GM19463 (cell line): ENCODE measurements around the gene SKI.
"Not testable (repeated sequence)": the region's sequence is repeated elsewhere in the genome, so short reads cannot be mapped to it uniquely, and the experiment has no call there.

Source experiments
- ATAC-seq: cut with Tn5 transposase; IDR thresholded peaks from one replicate; pipeline ENCODE4 v1.9.1; 2021; ENCODE audit warnings: mild to moderate bottlenecking, moderate library complexity; ENCODE audit not compliant: unreplicated experiment

The SKI gene

DNA sequence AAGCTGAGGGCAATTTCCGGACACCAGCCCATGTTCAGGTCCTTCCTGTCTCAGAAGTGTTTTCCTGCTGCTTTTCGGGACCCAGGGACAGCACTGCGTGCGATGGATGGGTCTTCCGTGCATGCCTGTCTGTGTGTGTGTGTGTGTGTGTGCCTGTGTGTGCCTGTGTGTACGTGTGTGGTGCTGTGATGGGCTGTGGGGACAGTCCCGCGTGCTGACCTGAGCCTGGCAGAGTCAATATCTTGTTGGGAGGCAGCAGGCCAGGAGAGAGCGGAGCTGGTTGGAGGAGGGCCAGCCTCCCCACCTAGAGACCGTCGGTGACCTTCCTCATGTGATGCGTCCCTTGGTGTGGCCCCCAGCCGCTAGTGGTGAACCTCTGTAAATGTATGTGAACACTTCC lies 13.7 kb downstream of the SKI start:
- ATAC-seq: no peak

DNA sequence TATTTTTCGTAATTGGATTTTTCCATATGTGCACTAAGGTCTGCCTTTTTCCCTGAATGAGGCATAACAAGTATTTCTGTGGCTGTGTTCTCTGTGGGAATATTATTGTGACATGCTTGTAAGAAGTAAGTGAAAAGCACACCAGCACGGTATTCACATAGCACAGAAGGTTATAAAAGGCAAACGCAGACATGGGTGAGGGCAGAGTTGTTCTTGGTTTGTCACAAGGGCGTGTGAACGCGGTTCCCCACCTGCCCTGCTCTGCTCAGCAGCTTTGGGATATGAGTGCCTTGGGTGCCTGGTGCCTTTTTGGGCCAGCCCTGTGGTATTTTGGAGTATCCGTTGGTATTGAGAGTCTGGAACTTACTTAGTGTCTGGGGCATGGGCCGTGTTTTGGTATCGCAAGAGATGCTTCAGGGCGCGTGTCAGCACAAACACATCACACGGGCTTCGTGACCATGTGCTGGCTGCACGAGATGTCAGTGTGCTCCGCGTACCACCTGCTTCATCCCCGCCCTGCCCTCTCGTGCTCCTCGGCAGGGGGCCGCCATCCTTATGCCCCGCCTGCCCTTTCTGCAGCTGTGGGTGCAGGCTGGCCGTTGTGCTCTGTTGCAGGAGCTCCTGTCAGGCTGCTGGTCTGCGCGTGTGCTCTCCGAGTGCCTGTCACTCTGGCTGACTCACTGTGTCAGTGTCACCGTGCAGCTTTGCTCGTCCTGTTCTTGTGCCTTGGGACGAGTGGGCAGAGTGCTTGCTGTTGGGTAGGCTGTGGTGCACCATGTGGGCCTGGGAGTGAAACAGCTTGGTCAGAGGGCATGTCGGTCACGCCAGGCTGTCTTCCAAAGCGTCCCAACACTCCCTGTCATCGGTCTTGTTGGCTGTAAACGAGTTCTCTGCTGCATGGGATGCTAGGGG lies 15.0 kb downstream of the SKI start:
- ATAC-seq: no peak

DNA sequence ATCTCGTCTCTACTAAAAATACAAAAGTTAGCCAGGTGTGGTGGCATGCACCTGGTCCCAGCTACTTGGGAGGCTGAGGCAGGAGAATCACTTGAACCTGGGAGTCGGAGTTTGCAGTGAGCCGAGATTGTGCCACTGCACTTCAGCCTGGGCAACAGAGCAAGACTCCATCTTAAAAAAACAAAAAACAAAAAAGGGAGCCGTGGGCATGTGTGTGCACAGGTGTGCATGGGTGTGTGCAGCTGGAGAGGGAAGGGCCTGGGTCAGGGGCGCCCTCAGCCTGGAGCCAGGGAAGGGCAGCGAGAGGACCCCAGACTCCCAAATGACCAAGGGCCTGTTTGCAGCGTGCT lies 18.9 kb downstream of the SKI start:
- ATAC-seq: not testable (repeated sequence)

DNA sequence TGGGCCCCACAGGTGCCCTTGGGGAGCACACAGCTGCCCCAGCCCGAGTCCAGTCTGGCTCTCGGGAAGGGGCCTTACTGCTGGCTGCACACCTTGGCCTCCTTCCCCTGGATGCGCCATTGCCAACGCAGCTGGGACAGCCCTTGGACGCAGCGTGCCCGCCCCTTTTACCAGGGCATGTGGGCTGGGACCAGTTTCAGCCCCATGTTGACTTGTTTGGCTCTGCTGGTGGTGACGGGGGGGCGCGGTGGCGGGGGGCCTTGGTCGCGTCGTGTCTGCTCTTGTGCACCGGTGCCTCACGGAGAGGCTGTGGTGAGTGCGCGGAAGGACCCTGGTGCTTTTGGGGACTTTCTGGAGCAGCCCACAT lies 19.6 kb downstream of the SKI start:
- ATAC-seq: no peak

DNA sequence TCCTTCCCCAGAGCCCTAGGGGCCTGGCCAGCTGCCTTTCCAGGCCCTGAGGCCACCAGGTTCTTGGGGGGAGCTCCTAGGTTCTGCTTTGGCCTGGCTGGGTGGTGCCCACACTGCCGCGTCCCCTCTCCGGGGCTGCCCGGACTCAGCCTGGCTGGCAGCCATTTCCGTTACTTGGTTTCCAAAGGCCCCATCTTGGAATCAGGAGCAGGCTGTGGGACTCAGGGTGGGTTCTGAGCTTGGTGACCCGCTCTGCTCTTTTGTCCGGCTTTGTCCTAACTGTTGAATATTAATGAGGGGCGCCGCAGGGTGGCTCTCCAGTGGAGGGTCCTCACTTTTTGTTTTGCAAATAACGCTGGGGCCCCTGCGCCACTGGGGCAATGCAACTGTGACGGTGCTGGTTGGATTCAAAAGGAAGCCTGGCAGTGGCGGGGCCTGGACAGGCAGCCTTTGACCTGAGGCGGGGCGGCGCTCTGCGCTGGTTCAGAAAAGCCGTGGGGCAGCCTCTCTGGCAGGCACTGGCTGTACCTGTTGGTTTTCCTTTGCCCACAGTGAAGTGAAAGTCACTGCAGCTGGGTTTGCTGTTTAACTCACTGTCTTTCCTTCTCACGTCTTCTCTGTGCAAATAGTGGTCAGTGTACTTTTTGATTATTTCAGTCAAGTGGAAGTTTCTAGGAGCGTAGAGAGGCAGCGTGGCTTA lies 20.2 kb downstream of the SKI start:
- no peak for ATAC-seq

DNA sequence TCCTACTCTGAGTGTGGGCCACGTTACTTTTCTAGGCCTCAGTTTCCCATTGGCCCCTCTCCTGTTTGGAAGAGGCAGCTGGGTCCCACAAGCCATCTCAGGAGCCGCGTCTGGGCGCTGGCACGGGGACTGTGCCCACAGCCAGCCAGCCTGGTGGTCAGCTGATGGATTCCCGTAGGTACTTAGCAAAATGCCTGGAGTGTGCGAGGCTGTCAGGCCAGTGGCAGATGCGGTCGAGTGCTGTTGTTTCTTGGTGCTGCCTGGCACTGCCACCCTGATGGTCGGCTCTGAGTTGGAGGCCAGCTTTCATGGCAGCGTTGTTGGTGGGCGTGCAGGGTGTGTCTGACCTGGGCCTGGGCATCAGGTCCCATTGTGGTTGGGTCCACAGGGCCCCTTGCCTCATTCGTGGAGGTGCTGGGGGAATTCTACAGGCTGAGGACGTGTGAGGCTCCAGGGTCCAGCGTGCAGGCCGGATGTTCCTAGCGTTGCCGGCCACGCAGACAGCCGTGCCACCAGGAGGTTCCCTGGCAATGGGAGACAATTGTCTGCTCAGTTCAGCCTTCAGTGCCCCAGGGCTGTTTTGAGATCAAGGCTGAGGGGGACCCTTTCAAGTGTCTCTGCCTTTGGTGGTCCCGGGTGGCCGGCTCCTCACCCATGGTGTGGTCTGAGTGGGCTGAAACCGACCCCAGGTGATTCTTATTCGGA lies 20.9 kb downstream of the SKI start:
- ATAC-seq: no peak

DNA sequence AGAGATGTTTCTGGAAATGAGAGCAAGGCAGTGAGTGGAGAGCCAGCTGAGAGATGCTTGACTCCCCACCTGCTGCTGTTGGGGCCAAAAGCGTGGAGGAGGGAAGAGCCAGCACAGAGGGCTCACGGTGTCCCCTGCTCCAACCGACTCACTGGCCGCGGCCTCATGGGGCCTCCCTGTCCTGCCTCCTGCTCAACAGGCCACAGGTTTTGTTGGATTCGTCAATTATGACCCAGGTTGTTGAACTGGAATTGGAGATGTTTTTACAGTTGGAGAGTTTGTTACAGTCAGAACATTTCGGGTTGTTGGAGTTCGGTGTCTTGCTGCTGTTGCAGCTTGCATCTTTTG lies 21.4 kb downstream of the SKI start:
- no peak for ATAC-seq

DNA sequence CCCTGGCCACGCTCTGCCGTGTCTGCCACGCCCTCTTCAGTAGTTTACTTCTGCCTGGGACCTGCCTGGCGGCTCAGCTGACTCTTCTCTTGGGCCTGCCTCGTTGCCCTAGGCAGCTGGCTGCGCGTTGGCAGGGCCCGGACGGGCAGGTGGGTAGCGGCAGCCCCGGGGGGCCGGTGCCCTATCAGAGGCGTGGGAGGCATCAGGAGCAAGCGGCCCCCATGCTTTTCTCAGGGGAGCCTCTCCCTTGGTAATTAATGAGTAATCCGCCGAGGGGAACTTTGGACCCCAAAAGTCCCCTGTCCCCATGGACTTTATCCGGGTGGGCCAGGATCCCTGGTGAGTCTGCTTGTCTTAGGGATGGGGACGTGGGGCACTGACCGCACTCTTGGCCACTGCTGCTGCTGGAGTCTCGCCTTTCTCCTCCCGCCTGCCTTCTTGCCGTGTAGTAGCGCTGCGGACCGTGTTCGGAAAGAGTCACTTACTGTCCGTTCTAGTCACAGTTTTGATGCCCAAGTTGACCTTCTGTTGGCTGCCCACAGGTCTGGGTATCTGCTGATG lies 22.7 kb downstream of the SKI start:
- ATAC-seq: no peak

DNA sequence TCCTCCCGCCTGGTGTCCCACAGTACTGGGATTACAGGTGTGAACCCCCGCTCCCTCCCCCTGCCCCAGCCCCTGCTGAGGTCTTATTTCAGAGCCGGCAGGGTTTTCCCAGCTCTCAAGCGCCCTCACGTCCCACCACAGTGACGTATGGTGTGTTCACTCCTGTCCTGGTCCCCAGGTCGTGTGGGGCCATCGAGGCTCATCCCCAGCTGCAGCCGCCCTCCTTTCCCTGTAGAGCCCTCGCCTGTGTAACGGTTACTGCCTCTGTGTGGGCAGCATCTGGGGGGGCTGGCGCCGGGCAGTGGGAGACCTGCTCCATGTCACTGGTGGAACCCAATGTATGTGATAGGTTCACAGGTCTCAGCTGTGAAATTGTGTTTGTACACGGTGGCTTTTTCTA lies 23.2 kb downstream of the SKI start:
- no peak for ATAC-seq

DNA sequence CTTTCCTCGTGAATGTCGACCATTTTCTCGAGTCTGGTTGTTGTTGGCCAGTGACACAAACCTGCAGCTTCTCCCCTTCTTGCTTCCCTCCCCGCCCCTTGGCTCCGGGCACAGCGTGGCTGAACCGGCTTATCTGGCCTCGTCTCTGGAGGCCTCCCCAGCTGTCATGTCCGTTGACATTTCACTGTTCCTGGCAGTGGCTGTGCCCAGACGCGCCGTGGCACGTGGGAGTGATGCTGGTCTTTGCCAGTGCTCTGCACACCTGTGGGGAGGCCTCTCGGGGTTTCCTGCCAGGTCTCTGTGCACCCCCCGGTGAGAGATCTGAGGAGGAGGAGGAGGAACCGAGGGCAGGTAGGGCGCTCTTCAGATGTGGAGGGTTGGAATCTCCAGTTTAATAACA lies 23.7 kb downstream of the SKI start:
- ATAC-seq: no peak

DNA sequence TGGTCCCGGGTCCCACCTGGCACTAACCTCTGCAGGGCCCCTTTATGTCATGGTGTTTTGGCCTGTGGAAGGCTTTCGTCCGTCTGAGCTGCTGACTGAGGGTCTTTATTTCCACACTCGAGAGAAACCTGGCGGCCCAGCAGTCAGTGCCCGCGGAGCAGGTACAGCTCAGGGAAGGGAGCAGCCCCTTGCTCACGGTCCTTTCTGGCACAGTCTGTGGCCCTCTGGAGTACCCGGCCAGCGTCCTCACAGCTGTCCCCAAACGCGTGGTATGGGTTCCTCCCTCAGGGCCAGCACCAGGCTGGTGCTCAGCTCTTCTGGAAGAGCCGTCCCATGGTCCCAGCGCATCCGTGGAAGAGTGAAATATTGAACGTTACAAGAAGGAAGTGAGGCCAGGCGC lies 24.3 kb downstream of the SKI start:
- no peak for ATAC-seq

DNA sequence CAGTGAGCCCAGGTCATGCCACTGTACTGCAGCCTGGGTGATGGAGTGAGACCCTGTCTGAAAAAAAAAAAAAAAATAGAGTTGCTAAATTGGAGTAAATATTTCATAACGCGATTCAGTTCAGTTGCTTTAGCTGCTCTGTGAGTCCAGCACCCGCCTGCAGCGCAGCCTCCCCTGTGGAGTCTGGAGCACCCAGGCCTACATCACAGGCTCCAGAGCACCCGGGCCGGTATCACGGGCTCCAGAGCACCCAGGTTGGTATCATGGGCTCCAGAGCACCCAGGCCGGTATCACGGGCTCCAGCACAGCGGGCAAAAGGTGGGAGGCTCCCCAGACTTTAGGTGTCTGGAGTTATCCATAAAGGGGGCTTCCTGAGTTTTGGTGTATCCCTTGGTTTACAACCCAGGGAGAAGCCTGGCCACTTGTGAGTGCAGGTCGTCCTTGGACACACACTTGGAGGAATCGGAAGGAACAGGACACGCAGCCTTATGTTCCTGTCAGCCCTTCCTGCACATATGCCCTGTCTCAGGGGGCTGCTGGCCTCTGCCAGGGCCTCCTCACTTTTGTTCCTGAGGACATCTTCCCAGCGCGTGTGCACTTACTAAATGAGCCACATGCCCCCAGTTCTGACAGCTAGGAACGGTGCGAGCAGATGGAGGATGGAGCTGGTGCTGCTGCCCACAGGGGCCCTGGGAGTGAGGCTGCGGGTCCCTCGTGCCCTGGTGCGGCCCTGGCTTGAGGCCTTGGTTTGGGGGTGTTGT lies 25.1 kb downstream of the SKI start:
- no peak for ATAC-seq

DNA sequence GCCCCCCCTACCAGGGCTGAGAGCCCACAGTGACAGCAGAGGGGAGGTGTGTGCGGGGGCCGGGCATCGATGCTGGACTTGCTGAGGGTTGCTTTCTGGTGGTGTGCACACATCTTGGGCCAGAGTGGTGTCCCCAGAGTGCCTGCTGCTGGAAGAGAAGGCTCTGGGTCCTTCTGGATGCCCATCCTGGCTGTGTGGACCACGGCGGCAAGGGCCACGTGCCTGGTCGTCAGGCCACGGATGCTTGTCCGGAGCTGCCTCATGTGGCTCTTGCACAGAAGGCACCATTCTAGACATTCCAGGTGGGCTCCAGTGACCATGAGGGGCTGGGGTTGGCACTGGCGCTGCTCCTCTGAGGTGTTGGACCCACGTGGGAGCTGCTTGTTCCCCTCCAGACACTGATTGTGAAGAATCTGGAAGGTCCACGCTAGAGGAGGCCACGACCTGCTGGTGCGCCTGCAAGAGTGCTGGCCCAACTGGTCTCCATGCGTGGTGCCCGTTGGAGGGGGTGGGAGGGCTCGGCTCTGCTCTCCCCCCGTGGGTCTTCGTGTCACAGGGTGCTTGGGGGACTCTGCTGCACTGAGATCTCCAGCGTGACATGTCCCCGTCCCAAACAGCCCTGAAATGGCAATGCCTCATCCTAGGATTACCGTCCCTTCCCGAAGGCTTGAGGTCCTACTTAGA lies 25.8 kb downstream of the SKI start:
- no peak for ATAC-seq

DNA sequence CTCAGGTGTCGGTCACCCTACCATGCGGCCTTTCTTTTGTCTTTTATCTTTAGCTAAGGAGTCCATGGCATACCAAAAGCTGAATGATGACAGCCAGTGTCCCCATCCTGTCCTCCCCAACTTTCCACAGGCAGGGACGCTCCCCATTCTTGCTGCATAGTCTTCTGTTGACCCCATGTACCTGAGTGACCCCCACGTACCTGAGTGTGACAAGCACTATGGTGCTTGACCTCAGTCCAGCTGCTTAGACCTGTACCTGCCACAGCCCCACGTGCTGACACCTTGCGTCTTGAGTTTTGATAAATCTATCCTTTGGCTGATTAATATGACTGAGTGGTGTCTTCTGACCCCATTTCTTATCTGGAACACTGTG lies 26.9 kb downstream of the SKI start:
- no peak for ATAC-seq

DNA sequence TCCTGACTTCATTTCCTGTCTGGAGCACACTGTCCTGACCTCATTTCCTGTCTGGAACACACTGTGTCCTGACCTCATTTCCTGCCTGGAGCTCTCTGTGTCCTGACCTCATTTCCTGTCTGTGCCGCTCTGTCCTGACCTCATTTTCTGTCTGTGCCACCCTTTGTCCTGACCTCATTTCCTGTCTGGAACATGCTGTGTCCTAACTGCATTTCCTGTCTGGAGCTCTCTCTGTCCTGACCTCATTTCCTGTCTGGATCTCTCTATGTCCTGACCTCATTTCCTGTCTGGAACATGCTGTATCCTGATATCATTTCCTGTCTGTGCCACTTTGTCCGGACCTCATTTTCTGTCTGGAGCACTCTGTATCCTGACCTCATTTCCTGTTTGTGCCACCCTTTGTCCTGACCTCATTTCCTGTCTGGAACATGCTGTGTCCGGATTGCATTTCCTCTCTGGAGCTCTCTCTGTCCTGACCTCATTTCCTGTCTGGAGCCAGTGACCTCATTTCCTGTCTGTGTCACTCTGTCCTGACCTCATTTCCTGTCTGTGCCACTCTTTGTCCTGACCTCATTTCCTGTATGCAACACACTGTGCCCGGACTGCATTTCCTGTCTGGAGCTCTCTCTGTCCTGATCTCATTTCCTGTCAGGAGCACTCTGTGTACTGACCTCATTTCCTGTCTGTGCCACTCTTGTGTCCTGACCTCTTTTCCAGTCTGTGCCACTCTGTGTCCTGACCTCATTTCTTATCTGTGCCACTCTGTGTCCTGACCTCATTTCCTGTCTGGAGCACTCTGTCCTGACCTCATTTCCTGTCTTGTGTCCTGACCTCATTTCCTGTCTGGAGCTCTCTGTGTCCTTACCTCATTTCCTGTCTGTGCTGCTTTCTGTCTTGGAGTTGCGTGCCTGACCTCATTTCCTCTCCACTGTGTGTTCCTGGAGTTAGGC lies 27.6 kb downstream of the SKI start:
- no peak for ATAC-seq

DNA sequence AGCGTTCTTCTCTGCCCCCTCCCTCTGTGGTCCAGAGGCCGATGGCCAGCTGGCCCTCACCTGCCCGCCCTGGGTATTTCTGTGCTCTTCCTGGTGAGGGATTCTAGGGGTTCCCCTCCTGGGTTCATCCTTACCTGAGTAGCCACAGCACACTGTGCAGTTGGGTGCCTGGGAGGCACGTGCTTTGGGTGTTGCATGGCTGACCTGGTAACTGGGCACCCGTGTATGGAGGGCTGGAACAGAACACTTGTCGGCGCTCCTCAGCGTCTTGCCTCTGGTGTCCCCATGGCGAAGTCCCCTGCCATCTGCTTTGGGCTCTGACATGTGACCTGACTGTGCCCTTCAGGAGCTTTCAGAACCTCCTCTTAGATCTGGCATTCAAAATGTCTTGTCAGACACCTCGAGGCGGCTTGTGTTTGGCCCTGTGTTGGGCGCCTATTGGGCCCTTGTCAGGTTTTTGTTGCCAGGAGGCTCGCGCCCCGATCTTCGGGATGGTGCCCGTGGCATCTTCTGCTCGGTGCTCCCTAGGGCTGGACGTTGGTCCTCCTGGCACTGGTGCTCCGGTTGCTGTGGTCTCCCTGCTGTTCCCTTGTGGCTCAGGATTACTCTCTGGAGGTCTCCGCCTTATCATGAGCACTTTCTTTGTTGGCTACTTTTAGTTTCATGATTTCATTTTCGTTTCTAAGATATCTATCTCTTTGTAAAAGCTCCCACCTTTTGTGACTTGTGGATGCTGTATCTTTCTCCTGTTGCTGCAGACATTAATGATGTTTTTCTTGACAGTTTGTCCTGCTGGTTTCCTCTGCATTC lies 28.5 kb downstream of the SKI start:
- no peak for ATAC-seq

DNA sequence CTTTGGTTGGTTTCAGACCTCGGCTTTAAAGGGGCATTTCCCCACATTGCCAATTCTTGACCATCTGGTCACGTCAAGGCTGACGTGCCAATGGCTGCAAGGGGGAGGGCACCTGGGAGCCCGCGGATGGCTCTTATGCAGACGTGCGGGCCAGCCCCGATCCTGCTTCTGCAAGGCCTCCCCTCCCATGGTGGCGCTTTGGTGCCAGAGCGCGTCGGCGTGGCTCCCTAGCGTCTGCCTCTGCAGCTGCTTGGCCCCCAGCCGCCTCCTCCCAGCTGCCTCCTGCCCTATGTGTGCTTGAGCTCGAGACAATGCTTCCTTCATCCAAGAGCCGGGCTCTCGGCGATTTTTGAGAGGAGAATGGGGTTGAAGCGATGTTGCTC lies 29.1 kb downstream of the SKI start:
- ATAC-seq: no peak

DNA sequence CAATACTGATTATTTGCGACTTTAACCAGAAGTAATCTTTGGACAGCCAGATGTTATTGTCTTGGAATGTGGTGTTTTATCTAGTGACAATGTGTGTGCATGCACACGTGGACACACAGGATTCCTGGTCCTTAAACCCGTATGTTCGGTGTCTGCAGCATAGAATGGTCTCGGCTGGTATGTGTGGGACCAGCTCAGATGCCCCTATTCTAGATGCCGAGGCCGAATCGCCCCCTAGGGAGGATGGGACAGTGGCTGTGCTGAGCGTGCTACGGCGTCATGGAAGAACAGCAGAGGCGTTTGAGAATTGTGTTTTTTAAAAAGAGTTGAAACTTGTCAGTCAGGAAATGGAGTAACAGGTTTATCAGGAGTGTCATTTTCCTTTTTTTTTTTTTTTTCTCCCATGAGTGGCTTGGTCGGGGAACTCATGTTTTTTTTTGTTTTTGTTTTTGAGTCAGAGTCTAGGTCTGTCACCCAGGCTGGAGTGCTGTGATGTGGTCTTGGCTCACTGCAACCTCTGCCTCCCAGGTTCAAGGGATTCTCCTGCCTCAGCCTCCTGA lies 30.1 kb downstream of the SKI start:
- no peak for ATAC-seq
